NCI-H345 treated with DMSO at 0.1 percent for 48 hours (cell line): ENCODE results near the gene PCDH9.

Experiments
- DNase-seq: peaks from one replicate; lab custom pipeline; 2025; ENCODE audit not compliant: unreplicated experiment; lab: John Stamatoyannopoulos, UW

The PCDH9 gene

DNA sequence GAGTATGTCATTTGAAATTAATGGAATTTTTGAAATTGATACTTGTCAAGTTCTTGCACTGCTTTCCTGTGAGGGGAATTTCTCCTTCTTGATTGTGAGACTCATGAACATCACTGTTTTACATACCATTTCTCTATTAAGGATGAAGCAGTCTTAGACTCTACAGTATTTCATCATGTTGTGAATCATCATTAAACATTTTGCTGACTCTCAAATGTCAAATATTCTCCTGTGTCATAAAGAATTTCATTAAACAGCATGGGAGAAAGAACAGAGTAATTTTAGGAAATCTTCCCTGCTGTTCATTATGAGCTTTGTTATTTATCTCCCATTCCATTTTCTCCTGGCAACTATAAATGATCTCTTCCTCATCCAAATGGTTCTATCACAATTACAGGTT lies 729.0 kb downstream of the PCDH9 start:
- no peak for DNase-seq

DNA sequence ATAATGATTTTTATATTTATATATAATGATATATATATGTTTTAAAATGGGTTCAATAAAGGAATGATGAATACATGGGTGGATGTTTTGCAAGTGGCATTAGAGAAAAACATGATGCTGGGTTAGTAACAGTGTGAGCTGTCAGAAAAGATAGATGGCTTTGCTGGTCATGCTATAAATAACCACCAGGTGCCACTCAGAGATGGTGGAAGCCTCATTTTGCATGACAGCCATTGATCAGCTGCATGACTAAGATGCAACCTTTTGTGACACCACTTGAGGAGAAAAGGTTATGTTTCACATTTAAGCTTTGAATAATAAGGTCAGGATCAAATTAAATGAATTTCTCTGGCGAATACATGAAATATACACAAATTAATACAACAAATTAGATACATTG lies 737.7 kb downstream of the PCDH9 start:
- DNase-seq = no peak

DNA sequence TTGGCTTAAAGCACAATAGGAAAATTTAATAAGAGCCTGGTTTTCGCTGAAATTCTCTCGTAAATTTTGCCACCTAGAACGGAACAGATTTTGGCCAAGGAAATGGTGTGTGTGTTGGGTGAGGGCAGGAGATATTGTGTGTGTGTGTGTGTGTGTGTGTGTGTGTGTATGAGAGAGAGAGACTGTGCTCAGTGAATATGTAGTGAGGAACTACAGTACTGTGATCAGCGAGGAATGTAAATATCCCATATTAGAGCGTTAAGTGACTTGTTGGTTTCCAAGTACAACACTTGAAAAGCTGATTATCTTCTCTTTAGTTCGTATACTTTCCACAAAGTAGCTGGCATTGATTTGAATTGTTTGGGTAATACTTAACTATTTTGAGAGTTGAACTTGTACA lies 738.9 kb downstream of the PCDH9 start:
- no peak for DNase-seq

DNA sequence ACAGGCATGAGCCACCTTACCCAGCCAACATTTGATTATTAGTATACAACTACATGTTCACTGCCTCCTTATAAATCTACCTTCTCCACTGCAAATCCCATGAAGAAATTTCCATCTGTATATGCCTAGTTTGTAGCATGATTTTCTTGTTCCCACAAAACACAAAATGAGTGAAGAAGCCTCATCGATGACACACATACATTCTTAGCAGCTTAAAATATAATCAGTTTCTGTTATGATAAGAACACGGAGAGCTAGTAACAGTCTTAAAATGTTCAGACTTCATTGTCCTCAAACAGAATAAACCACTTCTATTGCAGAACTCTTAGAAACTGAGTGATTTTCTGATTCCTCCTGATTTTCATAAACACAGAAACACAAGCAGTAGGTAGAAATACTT lies 740.5 kb downstream of the PCDH9 start:
- DNase-seq = no peak

DNA sequence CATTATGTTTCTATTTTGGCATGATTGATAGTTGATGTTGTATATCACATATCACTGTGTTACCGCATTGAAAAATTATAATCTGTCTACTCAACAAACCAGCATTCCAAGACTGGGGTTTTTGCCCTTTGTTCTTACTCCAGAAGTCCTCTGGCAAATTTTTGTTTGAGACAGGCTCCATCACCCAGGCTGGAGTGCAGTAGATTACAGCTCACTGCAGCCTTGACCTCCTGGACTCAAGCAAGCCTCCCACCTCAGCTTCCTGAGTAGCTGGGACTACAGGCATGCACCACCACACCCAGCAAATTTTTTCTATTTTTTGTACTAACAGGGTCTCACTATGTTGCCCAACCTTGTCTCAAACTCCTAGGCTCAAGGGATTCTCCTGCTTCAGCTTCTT lies 741.0 kb downstream of the PCDH9 start:
- DNase-seq = no peak

DNA sequence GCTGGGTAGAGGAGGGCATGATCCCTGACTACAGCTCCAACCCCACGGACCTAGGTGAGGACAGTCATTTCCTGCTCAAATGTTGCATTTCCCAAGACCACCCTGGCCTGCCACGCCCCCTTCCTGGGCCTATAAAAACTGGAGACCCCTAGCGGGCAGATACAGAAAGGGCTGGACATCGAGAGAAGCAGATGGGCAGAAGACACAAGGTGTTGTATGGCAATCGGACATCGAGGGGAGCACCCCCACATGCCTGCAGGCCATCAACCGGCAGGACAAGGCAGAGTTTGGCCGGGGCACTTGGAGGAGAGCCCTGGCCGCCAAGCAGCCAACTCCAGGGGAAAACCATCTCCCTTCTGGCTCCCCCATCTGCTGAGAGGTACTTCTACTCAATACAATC lies 746.4 kb downstream of the PCDH9 start:
- DNase-seq = no peak

DNA sequence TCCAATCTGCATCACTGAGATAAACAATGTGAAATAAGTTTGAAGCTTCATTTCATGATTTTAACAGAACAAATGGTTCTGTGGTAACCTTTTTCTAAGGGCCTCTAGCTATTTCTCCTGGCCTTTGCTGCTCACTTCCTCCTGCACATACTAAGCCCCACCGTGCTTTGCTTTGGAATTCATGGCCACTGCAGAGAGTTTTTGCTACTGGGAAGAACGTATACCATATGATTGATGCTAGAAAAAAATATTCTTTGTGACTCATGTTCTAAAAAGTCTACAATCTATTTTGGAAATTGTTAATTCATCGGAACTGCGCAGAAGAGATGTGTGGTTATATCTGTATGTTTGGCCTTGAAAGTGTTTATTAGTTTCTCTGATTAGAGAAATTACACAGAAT lies 747.3 kb downstream of the PCDH9 start:
- DNase-seq = no peak

DNA sequence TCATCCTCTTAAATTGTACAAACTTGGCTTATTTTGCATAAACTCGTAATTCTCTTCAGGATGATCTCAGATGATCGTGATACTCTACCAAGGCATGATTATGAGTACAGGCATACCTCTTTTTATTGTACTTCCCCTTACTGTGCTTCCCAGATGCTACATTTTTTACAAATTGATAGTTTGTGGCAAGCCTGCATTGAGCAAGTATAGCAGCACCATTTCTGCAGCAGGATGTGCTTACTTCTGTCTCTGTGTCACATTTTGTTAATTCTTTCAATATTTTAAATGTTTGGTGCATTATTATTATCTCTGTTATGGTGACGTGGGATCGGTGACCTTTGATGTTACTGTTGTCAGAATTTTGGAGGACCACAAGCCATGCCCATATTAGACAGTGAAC lies 752.3 kb downstream of the PCDH9 start:
- no peak for DNase-seq

DNA sequence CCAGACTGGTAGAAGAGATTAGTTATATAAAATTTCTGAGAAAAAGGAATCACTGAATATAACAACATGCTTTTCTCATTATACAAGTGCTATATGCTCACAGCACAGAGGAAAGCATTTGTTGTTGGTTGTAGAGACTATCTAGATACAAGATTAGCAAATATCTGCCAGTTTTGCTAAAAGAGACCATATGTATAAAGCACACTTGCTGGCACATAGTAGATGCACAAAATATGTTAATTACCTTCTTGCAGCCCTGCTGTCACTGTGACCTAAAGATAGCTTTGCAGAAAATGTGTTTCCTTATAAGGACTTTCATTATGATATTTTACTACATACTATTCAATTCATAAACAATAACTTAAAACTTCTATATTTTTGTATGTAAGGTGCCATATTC lies 755.1 kb downstream of the PCDH9 start:
- no peak for DNase-seq

DNA sequence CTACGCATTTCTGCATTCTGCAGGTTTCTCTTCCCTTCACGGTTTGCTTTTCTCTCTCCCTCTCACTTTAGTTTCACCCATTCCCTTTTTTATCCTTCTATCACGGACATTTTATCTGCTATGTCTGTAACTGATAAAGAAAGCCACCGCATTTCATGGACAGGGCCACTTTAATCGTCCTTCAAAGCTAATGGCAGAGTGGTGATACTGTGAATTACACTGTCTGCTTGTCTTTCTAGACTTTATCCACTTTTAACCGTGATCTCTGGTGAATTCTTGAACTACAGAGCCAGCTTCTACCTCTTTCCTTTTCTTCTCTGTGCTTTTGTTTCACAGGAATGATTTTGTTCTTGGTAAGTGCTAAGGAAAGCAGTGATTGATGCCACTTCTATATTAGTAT lies 760.4 kb downstream of the PCDH9 start:
- DNase-seq = no peak

DNA sequence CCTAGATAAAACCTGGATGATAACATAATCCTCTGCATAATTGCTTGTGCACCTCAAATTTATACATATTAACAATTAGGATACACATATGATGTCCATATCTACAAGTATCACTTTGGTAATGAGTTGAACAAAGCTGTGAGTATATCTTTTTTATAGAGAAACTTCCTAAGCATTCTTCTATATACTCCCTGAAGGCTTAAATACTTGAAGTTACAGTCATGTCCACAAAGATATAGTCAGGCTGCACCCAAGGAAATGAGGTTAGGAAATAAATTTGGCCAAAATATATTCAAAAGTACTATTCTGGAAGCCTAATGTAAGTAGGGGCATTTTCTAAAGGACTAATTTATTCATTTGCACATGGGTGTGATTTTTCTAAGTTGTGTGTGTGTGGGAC lies 761.5 kb downstream of the PCDH9 start:
- DNase-seq = no peak

DNA sequence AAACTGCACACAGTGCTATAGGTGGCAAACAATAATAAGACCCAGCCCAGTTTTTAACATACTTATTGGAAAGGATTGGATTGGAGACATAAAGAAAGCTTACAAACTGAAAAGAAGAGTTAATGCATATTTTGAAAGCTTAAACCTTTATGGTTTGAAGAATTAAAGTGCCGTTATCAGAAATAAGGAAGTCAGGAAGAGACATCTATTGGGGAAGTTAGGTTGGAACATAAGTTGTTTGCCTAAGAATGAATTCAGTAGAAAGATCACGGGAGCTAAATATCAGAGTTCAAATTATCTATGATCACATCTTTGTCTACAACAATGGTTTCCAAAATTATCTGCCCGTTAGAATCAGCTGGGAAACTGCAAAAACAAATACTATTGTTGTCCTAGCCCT lies 767.9 kb downstream of the PCDH9 start:
- DNase-seq = peak; percentile 32

DNA sequence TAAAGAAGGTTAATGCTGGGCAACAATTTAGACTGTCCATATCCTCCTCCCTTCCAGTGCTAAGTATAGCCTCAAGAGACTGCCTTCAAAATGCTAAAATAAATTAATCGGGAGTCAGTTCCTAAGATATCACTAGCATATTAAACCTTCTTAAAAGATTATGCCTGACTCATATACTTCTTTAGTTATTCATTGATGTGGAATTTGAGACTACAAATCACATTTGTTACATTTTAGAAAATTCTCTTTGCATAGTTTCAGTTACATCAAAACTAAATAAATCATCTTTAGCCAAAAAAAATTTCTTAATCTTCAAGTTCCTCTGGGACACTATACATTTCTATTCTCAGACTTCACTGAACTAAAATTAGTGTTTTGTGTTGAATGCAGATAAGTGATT lies 769.1 kb downstream of the PCDH9 start:
- DNase-seq = no peak

DNA sequence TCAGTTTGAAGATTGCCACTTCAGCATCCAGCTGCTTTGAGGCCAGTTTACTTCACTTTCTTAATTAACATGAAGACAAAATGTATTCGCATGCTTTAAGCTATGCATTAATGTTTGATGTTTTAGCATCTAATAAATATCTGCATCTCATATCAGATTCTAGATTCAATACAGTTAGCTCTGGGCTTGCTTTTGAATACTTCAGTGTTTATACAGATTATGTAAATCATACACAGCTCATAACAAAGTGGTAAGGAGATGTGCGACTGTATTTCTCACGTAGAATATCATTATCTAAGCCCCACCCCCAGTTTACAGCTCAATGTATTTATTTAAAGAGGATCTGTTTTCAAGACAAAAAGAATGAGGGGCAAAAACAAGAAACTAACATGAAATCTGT lies 770.5 kb downstream of the PCDH9 start:
- DNase-seq = no peak

DNA sequence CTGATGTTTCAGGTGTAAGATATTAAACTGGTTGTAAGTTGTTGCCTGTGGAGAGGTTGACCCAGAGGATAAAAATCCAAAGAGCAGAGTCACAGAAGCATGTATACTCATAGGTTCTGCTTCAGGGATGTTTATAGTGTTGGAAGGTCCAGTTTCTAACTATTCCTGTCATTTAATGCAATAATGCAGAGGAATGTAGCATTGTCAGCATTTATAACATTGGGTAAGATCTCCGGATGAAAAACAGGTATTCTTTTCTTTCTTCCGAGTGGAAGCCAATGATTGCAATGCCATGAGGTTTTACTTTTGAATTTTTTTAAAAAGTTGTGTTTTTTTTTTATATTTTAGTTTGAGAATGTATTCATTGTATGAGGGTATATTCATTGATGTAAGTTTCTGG lies 771.0 kb downstream of the PCDH9 start:
- no peak for DNase-seq

DNA sequence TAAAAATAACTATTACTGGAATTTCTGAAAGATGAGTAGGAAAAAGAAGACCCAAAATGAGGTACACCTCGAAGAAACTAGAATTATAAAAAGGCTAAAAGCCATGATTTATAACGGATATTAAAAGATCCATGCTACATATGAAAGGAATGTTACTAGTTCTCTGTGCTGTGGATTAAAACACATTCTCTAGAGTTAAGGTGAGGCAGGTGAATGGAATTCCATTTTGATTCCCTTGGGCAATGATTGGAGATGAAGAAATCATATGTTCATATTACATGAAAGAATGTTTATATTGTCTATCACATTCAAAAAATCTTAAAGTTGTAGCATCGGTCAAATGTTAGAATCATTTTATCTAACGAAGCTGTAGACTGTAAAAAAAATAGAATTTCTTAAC lies 783.7 kb downstream of the PCDH9 start:
- DNase-seq = no peak

DNA sequence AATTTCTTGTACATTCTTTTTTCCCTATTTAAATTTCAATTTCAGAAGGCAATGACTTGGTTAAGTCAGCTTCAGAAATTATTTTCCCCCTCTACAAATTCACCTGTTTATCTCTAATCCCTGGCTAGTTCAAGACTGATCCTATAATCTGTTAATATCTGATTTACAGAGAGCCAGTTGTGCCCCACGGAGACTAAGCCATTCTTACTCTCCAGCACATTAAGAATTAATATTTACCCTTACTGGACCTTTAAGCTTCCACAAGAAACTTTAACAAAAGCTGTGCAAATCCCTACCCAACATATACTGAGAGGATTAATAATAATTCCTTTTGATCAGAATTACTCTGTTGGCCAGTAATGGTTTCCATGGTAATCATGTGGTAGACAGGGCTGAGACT lies 786.2 kb downstream of the PCDH9 start:
- DNase-seq = no peak

DNA sequence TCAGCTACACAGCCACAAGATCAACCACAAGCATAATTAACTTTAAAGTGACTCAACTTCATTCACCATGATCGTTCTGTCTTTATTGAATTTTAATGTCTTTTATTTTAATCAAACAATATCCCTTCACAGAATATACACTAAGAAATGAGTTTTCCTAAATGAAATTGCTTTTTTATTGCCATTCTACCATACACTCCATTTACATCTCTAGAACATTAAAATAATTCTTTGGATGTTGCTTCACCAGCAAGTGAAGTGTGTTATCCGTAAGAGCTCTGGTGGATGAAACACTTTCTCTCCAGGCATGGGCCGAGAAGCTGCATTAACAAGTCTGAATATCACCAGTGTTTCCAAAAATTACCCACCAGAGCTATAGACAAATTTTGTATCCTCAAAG lies 789.2 kb downstream of the PCDH9 start:
- DNase-seq = no peak

DNA sequence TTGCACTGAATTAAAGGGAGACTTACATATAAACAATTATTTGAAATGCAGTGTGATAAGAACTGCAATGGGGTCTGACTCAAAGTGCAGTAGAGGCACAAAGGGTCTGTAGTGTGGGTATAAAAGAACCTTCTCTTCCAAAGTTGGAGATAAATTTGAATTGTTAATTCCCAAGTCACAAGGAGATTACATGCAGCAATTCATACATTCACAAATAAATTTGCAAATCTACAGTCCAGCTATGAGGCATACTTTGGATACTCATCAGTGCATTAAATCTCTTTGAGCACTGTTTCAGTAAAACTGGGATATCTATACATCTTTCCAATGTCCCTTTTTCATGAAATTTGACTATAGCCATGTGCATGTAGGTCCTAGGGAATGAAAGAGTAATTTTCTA lies 799.4 kb downstream of the PCDH9 start:
- DNase-seq = no peak

DNA sequence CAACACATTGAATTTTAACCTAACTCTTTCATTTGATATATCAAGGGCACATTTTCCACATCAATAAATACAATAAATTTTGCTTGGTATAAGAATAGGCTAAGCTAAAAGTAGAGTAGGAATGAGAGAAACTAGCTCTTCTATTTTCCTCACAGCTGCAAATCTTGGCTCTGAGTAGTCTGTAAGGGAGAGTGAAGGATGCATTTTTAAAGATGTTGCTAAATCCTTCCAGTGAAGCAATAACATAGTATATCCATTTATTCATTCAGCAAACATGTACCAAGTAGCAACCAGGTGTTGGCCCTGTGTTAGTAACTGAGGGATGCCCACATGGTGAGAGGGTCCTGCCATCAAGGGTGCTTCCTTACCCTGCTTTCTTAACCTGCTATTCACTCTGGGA lies 799.9 kb downstream of the PCDH9 start:
- DNase-seq = no peak

DNA sequence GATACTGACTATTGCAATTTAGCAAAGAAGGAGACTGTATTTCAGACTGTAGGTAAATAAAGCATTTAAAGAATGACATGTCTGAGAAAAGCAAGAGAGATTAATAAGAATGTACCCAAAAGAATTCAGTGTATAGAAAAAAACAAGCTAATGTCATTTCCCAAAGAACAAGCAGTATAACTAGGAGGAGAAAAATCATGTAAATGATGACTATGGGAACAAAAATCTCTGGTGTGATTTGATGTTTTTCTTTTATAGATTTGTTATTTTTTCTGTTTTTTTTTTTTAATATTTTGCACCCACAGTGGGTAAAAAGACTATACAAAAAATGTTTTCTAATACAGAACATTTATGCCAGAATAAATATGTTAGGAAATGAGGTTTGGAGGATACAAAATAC lies 801.0 kb downstream of the PCDH9 start:
- DNase-seq = no peak

DNA sequence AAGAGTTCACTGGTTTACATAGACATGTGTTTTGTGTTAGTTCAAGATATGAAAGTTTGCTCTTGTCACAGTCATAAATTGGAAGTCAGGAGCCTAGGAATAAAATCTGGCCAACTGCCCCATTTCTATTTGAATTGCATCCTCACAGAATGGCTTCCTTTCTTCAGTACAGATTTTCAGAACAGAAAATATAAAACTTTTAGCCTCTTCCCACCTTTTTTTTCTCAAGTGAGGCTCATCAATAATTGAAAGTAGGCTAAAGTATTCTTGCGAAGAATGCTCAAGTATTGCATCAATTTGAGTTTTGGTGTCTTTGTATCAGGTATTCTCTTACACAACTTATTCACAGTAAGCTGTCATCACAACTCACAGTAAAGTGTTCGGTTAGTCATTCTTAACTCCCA lies 802.7 kb downstream of the PCDH9 start:
- no peak for DNase-seq

DNA sequence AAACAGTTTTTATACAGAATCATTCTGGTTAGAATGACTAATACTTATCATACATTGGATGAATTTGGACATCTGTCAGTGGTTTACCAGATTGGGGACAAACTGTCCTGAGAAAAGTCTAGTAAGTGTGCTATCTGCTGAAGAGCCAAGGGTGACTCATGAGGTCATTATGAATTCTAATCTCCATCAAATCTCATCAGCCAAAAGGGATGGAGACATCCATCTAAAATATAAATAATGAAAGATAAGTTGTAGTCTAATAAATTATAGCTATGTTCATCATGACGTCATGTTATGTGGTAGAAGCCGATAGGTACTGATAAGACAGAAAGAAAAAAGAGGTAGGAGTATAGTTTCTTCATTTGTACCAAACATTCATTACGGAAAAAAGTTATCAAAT lies 804.4 kb downstream of the PCDH9 start:
- DNase-seq = no peak

DNA sequence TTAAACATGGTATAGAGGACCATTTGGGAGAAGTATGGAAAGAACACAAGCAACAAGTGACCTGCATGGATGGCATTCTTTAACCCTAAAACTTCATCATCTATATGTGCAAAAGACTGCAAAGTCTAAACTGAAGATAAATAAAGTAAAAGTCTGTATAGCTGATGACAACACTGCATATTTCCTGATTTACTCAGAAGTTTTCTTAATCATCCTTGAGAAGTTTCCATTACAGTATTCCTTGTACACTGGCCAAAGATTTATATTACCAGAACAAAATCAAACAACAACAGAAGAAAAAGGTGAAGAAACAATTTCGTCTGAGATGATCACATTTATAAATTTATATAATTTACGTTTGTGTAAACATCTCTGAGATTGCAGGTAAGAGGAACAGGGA lies 805.7 kb downstream of the PCDH9 start:
- no peak for DNase-seq
